GOT3 (cell line): ENCODE measurements around the gene ERI3.

Source experiments
- DNase-seq: peaks from one replicate; lab custom pipeline; 2025; ENCODE audit warnings: mixed read lengths; lab: John Stamatoyannopoulos, UW

The ERI3 gene

DNA sequence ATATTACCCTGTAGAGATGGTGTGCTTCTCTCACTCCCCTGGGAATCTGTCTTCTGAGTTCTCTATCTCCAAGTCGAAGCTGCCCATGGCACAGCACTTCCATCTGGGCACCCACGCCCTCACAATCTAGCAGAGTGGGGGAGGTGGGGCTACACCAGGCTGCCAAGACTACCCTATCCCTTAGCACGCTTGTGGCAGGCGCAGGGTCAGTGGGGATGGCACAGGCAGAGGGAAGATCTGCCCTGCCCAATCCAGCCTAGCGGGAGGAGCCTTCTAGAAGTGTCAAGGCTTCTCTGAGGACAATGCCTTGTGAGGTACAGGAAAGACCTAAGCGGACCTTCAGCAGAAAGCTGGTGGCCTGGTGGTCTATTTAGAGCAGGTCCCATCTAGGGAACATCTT is 92.6 kb downstream of the ERI3 start:
- no peak for DNase-seq

DNA sequence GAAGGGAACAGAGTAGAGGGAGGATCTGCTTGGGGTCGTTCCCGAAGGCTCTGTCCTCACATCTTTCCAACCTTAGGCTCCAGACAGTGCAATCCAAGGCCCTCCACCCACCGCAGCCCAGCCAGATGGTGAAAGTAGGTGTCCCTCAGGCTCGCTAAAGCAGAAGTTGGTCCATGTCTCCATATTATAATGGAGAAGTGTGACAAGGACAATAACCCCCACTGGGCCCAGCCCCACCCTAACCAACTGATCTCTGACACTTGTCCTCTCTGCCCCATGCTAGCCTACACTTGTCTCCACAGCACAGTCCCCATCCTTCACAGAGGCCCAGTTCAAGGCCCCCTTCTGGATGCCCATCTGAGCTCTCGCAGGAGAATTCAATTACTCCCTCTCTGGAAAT is 93.1 kb downstream of the ERI3 start:
- no peak for DNase-seq

DNA sequence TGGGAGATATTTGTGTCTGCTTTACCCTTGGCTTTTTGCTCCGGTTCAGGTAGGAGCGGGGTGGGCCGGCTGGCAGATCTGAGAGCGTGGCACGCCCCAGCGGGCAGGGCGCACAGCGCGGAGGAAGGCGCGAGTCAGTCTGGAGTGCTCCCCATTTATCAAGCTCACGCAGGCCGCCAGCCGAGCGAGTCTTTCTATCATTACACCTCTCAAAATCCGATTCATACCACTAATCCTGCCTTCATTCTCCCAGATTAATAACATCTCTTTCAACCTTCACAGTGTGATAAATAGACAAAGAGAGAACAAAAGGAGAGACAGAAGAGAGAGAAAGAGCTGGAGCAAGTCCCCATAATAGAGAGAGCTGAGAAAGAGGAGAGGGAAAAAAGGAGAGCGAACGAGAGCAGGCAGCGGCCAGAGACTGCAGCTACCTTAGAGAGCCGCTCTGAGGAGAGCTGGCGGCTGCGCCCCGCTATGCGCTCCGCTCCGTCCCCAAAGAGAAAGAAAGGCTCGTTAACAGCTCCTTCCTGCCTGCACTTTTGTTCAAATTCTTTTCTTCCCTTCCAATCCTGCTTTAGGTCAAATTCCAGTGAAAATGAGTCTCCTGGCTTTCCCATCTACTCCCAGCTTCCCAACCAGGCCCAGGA is 93.8 kb downstream of the ERI3 start:
- no peak for DNase-seq

DNA sequence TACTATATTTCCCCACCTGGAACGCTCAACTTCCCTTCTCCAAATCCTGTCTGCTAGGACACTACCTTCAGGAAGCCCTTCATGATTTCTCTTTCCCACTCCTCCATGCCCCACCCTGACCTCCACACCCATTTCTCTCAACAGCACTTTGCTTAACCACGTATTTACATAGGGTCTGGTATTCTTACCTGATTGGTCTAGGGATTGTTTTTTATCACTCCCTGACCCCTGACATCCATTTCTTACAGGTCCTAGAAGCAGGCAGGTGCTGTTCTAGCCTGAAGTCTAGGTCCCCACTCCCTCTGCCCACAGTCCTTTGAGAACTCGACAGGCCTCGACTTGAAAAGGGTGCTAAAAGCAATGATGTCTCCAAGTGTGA is 94.3 kb downstream of the ERI3 start:
- no peak for DNase-seq

DNA sequence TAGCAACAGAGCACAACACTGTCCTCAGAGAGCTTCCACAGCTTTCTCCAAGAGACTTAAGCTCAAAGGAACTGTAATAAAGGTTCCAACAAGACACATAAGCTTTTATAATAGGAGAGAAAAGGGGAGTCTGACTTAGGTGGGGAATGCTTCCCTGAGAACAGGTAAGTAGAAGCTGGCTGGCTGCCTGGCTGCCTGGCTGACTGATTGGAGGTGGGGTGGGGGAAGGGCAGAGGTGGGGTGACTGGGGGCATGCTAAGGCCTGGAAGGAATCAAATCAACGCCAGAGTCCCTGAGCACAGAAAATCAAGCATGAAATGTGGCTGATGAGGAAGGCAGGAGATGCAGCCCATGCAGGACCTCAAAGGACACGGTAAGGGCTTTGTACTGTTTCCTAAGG is 96.0 kb downstream of the ERI3 start:
- no peak for DNase-seq

DNA sequence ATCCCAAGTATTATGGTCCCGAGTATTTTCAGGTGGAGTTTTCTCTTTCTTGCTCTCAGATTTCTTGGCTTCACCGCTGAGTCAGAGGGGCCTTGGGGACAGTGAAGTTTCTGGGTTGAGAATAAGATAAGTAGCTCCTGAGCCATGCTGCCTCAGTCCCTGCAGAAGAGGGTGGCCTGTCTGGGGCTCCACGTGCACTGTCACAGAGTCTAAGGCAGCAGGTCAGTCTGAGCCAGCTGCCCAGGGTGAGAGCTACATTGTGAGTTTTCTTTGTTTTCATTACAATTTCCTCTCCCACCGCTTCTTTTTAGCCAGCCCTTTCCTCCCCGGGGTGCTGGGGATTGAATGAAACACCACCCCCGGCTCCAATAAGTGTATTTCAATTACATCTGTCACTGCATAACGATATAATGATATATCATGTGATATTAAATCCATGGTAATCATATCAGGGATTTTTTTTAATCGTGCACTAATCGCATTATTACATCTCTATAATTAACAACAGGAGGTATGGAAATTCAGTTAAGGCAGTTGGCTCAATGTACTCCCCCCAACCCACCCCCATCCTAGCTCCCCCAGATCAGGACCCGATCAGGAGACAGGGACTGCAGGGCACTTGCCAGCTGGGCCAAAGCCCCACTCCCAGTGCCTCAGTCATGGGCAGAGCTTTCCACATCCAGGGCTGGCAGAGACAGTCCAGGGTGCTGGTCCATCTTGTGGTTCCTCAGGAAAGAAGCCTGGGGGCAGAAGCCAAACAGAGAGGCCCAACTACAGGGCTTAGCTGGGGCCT is 98.1 kb downstream of the ERI3 start:
- no peak for DNase-seq

DNA sequence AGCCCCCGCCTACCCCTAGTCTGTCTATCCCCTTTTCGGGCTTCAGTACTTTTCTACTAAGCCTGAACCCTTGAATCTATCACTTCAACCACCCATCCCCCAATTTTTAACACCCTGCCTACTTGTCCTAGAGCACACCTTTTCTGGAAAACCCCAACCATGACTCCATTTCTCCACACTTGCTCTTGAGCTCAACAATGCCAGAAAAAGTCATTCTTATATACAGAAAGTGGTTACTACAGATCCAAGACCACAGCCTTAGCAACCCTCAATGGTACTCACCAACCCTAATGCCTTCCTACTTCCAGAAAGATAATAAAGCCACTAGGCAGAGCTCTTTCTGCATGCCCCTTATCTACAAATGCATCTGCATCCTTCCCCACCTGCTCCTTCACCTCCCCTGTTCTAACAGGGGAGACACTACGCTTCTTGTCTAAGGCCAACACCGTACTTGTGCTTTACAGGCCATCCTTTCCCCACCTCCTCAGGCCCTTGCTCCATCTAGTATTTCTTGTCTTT is 100.6 kb downstream of the ERI3 start:
- DNase-seq, result no peak

DNA sequence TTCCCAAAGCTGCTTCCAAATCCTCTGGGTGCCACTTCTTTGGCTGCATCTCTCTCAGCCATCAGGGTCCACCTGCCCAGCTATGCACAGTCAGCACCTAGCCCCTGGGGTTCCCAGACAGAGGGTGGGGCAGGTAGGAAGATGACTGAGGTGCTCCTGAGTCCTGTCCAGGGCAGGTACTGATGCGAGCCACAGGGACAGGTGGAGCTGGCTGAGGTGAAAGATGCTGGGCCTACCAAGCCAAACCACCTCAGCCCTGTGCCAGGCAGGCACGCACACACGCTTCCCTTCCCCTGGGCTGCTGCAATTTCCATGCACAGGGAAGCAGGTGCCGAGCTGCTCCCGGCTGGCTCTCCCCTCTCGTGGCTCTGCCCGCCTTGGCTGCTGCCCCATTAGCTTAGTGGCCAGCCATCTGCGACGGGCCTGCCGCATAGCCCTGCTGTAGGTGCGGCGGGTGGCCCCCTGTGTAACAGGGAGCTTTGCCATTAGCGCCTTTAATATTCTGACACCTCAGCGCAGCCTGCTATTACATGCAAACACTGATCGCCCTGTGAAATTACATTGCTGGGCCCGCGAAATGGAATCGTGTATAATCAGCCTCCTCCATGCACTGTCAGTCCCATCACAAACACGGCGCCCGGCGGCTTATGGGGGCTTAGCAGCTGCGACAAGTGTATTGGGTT is 102.9 kb downstream of the ERI3 start:
- no peak for DNase-seq

DNA sequence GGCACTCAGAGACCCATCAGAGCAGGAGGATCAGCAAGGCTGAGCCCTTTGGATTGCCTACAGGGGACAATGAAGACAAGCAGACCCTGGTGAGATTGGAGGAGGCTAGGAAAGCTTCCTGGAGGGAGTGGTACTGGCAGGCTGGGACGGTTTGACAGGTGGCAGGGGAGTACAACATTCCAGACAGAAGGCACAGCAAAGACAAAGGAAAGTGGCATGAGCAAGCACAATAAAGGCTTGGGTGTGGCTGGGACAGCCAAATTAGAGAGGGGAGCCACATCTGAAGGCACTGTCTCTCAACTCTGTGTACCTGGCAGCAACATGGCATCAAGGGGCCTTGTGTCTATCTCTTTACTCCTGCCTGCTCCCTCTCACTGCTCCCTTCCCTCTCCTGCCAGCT is 103.6 kb downstream of the ERI3 start:
- no peak for DNase-seq

DNA sequence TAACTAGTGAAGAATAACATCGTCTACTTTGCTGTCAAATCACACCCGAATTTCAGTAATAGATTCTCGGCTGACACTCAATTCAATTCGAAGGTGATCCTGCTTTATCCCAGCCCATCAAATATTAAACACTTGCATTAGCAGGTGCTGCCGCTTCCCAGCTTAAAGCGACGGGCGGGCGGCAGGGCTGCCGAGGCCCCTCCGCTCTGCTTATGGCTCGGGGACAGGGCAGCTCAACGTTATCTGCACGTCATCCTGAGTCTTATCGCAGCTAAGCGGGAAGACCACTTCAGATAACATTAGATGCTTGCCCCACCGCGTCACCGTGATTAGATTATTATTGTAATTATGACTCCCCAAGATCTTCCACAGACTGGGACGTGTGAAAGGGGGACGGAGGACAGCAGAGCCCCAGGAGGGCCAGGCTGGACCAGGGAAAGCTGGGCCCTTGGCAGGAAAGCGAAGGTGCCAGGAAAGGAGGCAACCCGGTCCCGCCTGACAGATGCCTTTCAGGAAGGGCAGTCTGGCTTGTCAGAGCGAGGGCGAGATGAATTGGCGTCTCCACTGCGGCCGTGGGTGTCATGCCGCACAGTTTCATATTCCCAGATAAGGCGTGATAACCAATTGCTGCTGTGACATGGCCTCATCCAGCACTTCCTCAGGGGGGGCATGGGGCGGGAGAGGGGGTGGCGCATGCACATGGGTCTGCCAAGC is 104.8 kb downstream of the ERI3 start:
- no peak for DNase-seq

DNA sequence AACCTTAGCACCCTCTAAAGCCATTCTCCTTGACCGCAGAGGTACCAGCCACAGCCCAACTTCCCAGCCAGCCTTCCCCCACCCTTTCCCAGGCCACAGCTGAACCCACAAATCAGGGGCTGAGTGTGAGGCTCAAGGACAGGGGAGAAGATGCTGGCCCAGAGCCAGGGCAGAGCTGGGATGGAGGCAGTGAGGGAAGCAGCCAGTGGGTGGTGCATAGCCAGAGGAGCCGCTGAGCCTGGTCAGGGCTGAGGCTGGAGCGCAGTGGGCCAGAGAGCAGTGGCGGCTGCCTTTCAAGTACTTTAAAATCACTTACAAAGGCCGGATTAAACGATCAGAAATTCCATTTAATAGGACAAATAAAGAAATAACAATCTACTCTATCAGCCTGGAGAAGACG is 105.5 kb downstream of the ERI3 start:
- no peak for DNase-seq

DNA sequence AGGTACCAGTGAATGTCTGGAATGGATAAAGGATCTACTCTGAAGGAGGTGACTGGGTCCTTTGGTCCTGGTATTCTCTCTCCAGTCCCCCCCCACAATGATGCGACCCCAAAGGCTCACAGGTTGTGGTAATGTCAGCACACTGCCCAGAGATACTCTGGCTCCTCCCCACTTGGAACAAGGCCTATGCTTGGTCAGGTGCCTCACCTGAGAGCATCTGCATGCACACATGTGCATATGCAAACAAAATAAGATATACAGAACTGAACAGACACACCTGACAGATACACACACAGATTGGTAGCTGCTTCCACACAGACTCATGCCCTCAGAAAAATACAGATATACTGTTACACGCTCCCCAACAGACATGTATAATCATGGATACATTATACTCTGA is 108.3 kb downstream of the ERI3 start:
- no peak for DNase-seq

DNA sequence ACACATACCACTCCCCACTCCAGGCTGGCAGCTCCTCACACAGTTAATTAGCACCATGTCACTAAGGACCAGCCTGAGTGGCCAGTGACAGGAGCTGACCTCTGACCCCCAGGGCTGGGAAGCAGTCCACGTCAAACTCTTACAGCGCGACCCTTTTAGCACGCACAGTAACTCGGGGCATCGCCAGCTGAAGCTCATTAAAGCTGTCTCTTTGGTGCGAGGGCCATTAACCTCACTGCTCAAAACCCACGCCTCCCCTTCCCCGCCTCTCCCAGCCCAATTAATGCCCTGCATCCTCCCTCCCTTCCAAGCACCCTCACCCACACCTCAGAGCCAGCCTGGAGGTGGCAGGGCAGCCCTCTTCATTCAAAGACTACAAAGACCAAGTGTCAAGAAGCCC is 110.1 kb downstream of the ERI3 start:
- no peak for DNase-seq

DNA sequence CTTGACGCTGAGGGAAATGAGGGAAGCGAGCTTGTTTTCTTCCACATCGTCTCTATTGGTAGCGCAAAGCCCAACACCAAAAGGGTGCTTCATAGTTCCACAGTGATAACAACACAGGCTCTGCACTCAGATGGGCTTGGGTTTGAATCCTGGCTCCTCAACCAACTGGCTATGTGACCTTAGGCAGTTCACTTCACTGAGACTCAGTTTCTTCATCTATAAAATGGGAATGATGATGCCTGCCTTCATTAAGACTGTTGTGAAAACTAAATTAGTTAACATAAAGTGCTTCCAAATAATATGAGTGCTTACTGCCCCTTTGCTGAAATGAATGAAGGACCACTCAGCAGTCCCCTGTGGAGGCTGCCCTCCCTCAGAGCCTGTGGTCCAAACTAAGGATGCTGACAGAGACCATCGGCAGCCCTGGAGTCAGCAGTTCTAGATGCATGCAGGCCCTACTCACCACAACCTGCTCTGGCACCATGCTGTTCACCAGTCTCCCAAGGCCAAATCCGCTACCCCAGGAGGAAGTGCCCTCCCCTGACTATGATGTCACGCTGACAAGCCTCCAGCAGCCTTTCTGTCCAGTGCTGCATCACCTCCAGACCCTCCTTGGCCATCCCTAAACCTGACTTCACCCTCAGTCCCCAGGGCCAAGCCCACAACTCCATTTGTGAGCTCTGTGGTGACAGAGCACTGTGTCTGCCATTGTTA is 111.1 kb downstream of the ERI3 start:
- DNase-seq, result no peak

DNA sequence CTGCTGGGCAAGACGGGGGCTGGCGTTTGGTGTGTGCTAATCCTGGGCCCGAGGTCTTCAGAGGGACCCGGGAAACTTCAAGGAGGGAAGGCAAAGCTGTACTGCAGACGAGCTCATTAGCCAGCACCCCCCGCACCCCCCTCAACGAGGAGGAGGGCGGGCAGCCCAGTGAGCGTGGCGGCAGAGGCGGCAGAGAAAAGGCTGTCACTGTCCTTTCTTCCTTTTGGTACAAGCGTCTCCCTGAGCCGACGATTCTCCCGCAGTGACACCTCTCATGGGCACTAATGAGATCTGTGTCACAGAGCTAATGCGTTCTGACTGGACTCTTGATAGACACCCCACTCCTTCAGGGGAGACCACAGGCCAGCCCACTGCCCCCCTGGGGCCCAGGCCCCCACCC is 112.3 kb downstream of the ERI3 start:
- no peak for DNase-seq

DNA sequence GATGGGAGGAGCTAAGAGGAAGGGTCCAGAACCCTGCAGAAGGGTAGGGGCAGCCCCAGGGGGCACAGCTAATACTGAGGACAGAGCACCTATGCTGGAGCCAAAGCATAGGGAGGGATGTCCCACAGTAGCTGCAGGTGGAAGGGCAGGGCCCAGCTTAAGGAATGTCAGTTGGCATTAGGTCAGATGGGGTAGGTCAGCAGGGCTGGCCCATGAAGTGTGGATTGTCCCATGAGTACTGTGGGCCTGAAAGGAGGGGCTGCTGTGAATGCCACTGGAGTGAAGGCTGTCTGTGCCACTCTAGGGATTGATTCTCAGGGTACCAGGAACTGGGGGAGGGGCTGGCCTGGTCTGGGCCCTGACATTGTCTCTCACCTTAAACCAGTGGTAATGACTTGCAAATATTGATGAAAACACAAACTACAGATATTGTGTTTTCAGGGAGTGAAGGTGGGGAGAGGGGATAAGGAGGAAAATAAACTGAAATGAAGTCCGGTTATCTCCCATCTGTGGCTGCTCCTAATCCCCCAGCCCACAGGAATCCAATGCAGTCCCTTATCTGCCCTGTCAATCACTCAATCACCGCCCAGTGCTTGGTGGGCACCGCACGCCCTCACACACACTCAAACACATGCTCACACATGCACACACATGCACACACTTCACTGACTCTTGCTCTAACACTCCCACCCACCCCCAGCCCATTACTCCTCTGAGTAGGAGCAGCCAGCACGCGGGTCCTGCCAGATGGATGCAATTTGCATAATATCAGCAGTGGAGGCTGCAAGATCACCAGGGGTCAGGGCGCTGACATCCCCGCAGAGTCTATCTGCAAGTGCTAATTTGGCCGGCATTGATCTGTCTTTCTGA is 114.0 kb downstream of the ERI3 start:
- no peak for DNase-seq

DNA sequence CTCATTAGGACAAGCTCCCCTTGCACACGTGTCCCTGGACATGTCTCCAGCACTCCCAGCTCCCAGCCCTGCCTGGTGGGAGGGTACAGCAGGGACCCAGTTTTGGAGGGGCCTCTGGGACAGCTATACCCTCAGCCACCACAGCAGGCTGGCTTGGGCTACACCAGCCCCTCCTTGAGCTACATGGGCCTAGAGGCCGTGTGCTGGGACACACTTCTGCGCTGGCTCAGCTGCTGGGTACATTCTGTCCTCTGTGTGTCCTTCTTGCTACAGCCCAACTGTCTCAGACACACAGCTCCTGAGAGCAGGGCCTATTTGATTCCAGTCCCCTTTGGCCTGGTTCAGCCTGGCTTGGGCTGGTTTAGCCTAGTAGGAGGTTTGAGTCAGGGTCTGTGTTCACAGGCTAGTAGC is 115.1 kb downstream of the ERI3 start:
- DNase-seq, result no peak

DNA sequence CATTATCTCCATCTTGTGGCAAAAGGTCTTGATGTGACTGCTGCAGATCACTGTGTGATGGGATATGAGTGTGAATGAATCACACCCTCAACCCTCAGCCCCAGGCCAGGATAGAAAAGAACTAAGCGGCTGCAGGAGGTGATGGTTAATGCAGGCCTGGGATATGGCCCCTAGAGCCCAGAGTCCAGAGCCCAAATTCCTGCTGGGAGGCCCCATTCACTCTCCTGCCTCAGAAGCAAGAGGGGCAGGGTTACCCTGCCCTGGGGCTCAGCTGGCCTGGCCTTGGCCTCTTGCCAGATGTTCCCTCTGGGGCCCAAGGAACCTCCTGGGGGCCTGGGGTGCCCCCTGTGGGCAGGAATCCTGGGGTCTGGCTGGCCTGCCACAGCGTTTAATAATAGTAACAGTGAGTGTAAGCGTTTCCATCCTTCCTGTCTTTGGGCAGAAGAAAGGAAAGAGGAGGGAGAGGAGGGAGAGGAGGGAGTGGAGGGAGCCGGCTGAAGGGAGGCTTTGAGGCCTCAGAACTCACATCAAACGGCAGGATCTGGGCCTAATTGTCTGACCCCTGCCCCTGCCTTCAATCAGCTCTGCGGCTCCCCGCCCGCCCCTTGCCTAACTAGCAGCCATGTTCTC is 115.6 kb downstream of the ERI3 start:
- no peak for DNase-seq

DNA sequence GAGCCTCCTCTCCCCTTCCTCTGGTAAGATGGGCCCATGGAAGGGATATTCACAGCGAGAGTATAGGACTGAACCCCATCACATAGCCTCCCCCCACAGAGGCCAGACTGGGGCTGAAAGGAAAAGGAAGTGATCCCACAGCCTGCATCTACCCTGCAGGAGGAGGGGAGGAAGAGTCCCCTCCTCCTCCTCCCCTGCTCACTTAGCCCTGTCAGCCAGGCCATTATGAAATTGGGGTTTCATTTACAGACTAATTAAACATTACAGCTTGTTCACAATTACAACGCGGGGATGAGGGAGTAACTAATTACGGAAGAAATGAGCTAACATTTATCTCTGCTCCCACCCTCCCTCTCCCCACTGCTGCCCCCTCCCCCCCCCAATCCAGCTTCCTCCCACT is 116.4 kb downstream of the ERI3 start:
- DNase-seq, result no peak

DNA sequence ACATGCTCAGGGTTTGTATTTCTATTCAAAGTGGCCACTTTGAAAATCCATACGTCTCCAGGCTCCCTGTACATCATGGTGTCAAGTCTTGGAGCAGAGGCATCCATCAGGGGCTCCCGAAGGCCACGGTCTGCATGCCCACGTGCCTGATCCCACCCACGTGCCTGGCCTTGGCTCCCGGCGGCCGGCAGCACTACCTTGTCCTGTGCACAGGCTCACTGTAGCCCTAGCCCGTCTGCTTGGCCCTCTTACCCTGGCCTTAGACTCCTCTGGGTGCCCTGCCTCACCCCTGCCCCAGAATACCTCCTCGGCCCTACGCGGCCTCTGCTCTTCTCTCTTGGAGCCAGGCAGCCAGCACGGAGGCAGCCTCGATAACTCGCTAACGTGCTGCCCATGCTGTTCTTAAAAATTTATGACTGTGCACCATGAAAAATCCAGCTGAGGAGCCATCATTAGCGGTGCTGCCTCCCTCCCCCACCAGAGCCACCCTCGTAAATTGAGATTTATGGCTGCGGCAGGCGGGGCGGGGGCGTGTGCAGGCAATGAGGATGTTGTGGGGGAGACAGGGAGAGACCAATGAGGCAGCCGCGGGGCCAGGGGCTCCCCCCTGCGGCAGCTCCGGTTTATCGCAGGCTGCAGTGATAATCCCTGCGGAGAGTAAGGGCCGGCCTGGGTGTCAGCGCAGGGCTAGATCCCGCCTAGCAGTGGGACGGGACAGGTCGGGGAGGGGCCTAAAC is 117.2 kb downstream of the ERI3 start:
- no peak for DNase-seq
